DMS79 (cell line): ENCODE measurements around the gene PRAMEF8.
"Not testable (repeated sequence)": the region's sequence is repeated elsewhere in the genome, so short reads cannot be mapped to it uniquely, and the experiment has no call there.

Experiments
- DNase-seq: peaks from one replicate; lab custom pipeline; 2025; lab: John Stamatoyannopoulos, UW

PRAMEF8 gene

GRCh38 chr1:13285037-13285436 is at the start of gene PRAMEF8:
Gene PRAMEF8, minus strand, starts transcription at chr1:13285137. Its CDS starts 1,046 bp downstream, at chr1:13284091.
- not testable (repeated sequence) for DNase-seq

- DNase-seq: not testable (repeated sequence)
Observed at GRCh38 chr1:13315281-13315680, 30.3 kb upstream of the PRAMEF8 start, which contains the start of gene PRAMEF15. Gene PRAMEF15, plus strand, starts transcription at chr1:13315581. Its CDS starts 2,827 bp downstream, at chr1:13318408.

GRCh38 chr1:13303239-13303638 is 18.3 kb upstream of the PRAMEF8 start, which contains the start of gene PRAMEF33:
Gene PRAMEF33, plus strand, starts transcription at chr1:13303539. Its CDS starts 2,416 bp downstream, at chr1:13305955.
- DNase-seq: not testable (repeated sequence)

GRCh38 chr1:13302197-13302596 is 17.3 kb upstream of the PRAMEF8 start:
- not testable (repeated sequence) for DNase-seq

- not testable (repeated sequence) for DNase-seq
Observed at GRCh38 chr1:13298699-13299098, 13.8 kb upstream of the PRAMEF8 start.

- not testable (repeated sequence) for DNase-seq
Observed at GRCh38 chr1:13297216-13297931, 12.4 kb upstream of the PRAMEF8 start.

- not testable (repeated sequence) for DNase-seq
Observed at GRCh38 chr1:13289030-13289429, 4.1 kb upstream of the PRAMEF8 start.

- not testable (repeated sequence) for DNase-seq
Observed at GRCh38 chr1:13279617-13280016, 5.3 kb downstream of the PRAMEF8 start.

GRCh38 chr1:13277016-13277415 is 7.9 kb downstream of the PRAMEF8 start:
- DNase-seq: not testable (repeated sequence)

- DNase-seq: not testable (repeated sequence)
Observed at GRCh38 chr1:13265124-13265523, 19.8 kb downstream of the PRAMEF8 start.

GRCh38 chr1:13253898-13254297 is 31.0 kb downstream of the PRAMEF8 start, which contains the start of gene PRAMEF5:
Gene PRAMEF5, plus strand, starts transcription at chr1:13254198. Its CDS starts 5,071 bp downstream, at chr1:13259269.
- not testable (repeated sequence) for DNase-seq

- DNase-seq: not testable (repeated sequence)
Observed at GRCh38 chr1:13247122-13247521, 37.8 kb downstream of the PRAMEF8 start.

GRCh38 chr1:13246554-13246871 is 38.4 kb downstream of the PRAMEF8 start:
- not testable (repeated sequence) for DNase-seq

- DNase-seq: not testable (repeated sequence)
Observed at GRCh38 chr1:13245841-13246553, 38.9 kb downstream of the PRAMEF8 start.

GRCh38 chr1:13243536-13244263 is 41.2 kb downstream of the PRAMEF8 start:
- DNase-seq: not testable (repeated sequence)

GRCh38 chr1:13239633-13240032 is 45.3 kb downstream of the PRAMEF8 start:
- DNase-seq: not testable (repeated sequence)

- DNase-seq: not testable (repeated sequence)
Observed at GRCh38 chr1:13237572-13237971, 47.4 kb downstream of the PRAMEF8 start.

GRCh38 chr1:13234057-13234456 is 50.9 kb downstream of the PRAMEF8 start:
- not testable (repeated sequence) for DNase-seq

GRCh38 chr1:13232056-13232455 is 52.9 kb downstream of the PRAMEF8 start:
- not testable (repeated sequence) for DNase-seq
